HCT116 (cell line): ENCODE data around the gene RGS7. TPM values are rescaled to one million over a fixed set of nuclear protein-coding genes. Genes with fewer than 3 reads are reported as not detected.

Experiments
- ATAC-seq: fragments of 200-7000 bp; cut with Tn5 transposase; 2 replicates; pipeline ENCODE4 v1.9.1; 2020; ENCODE audit warnings: mild to moderate bottlenecking, moderate library complexity
- BruUV-seq: library from RNA; stranded (reverse); fragments of 400-500 nt; replicated peaks from 2 replicates; lab custom pipeline; 2021; lab: Mats Ljungman, UMichigan
- CTCF ChIA-PET: fragments of 300-600 bp; sonication (Branson Sonifier 250); formaldehyde crosslinking; loops from one replicate; lab custom pipeline; 2021; ENCODE audit warnings: antibody characterized with exemption; lab: Charles Lee
- POLR2A ChIA-PET: fragments of 300-600, 350-600 bp; sonication (Branson Sonifier 250); formaldehyde crosslinking; loops from one replicate; lab custom pipeline; 2021; ENCODE audit warnings: antibody characterized with exemption; lab: Charles Lee
- RAD21 ChIA-PET, 2 experiments: fragments of 300-600 bp; sonication (Branson Sonifier 250); formaldehyde crosslinking; loops; one replicate each; lab custom pipeline; 2023; ENCODE audit warnings: low total read pairs in 2 of 2; ENCODE audit not compliant: uncharacterized antibody in 2 of 2, unreplicated experiment in 2 of 2, low non-redundant PET in 1 of 2; lab: Charles Lee
- DNase-seq: peaks from one replicate; pipeline ENCODE4 v3.0.0-alpha.2; 2010; ENCODE audit warnings: low read depth, low spot score
- H2AFZ ChIP-seq: fragments of 200-600 bp; shearing (Covaris generic), sonication (generic); 2 replicates; pipeline ENCODE4 v1.6.1; 2017; ENCODE audit warnings: low read depth, mixed run types, mixed read lengths, antibody characterized with exemption, low read length; ENCODE audit not compliant: poor library complexity, severe bottlenecking
- H3K27ac ChIP-seq: 2 replicates; pipeline ENCODE4 v1.5.1; 2012; ENCODE audit warnings: low read depth, low read length
- H3K27me3 ChIP-seq: fragments of 200-600 bp; sonication (generic); 2 replicates; pipeline ENCODE4 v1.6.1; 2016; ENCODE audit warnings: mixed run types, low read length, mixed read lengths; ENCODE audit not compliant: insufficient read depth
- H3K36me3 ChIP-seq, 2 experiments: fragments of 200-500 bp in 1 of 2; fragments of 200-600 bp in 1 of 2; sonication (Bioruptor generic) in 1 of 2; sonication (generic) in 1 of 2; 2 replicates each; pipeline versions ENCODE4 v1.5.1 to v1.6.1; 2014 to 2016; ENCODE audit warnings: low read length in 2 of 2, inconsistent platforms in 1 of 2, mixed read lengths in 1 of 2, mixed run types in 1 of 2; ENCODE audit not compliant: insufficient read depth in 2 of 2, control insufficient read depth in 1 of 2
- H3K4me1 ChIP-seq, 2 experiments: fragments of 200-600 bp in 1 of 2; sonication (generic) in 1 of 2; 2 replicates each; pipeline versions ENCODE4 v1.5.1 to v1.6.1; 2012 to 2017; ENCODE audit warnings: low read length in 2 of 2, inconsistent platforms in 1 of 2, mild to moderate bottlenecking in 1 of 2, mixed read lengths in 1 of 2, mixed run types in 1 of 2, moderate library complexity in 1 of 2; ENCODE audit not compliant: insufficient read depth in 2 of 2, control insufficient read depth in 1 of 2
- H3K4me2 ChIP-seq: fragments of 200-600 bp; sonication (generic); 2 replicates; pipeline ENCODE4 v1.6.1; 2017; ENCODE audit warnings: mixed run types, low read length, mixed read lengths
- H3K4me3 ChIP-seq, 2 experiments: fragments of 200-600 bp in 1 of 2; sonication (generic) in 1 of 2; replicated peaks in 1 of 2; 2 replicates each; pipeline ENCODE4 v1.5.1; 2011 to 2016; ENCODE audit warnings: low read length in 2 of 2, control low read depth in 1 of 2, low read depth in 1 of 2, mild to moderate bottlenecking in 1 of 2, mixed read lengths in 1 of 2, mixed run types in 1 of 2
- H3K79me2 ChIP-seq: fragments of 200-600 bp; sonication (generic); 2 replicates; pipeline ENCODE4 v1.6.1; 2017; ENCODE audit warnings: mild to moderate bottlenecking, mixed run types, low read length, moderate library complexity, mixed read lengths; ENCODE audit not compliant: insufficient read depth
- H3K9ac ChIP-seq: fragments of 200-600 bp; sonication (generic); 2 replicates; pipeline ENCODE4 v1.6.1; 2016; ENCODE audit warnings: low read length, mixed read lengths
- H3K9me2 ChIP-seq: fragments of 200-600 bp; sonication (generic), shearing (Covaris generic); 2 replicates; pipeline ENCODE4 v1.6.1; 2017; ENCODE audit warnings: mixed run types, mild to moderate bottlenecking, moderate library complexity; ENCODE audit not compliant: insufficient read depth
- H3K9me3 ChIP-seq, 2 experiments: fragments of 200-500 bp in 1 of 2; fragments of 200-600 bp in 1 of 2; sonication (Bioruptor generic) in 1 of 2; sonication (generic) in 1 of 2; 2 replicates each; pipeline ENCODE4 v1.6.1; 2014 to 2017; ENCODE audit warnings: low read length in 2 of 2, mixed read lengths in 2 of 2, inconsistent platforms in 1 of 2, low read depth in 1 of 2, mild to moderate bottlenecking in 1 of 2, mixed run types in 1 of 2, moderate library complexity in 1 of 2; ENCODE audit not compliant: control insufficient read depth in 1 of 2, insufficient read depth in 1 of 2
- H4K20me1 ChIP-seq: fragments of 200-600 bp; sonication (generic), shearing (Covaris generic); 2 replicates; pipeline ENCODE4 v1.6.1; 2017; ENCODE audit warnings: mixed run types, mild to moderate bottlenecking, moderate library complexity; ENCODE audit not compliant: insufficient read depth
- CBX3 ChIP-seq: IDR thresholded peaks from 2 replicates; pipeline ENCODE4 v1.6.1; 2012; ENCODE audit warnings: low read depth
- EZH2 ChIP-seq: fragments of 200-600 bp; sonication (generic); IDR thresholded peaks from 2 replicates; pipeline ENCODE4 v1.6.1; 2017; ENCODE audit warnings: antibody characterized with exemption, mixed run types
- EZH2phosphoT487 ChIP-seq: fragments of 200-600 bp; IDR thresholded peaks from 2 replicates; pipeline ENCODE4 v1.6.1; 2018; ENCODE audit warnings: antibody characterized with exemption, borderline replicate concordance
- FOSL1 ChIP-seq: IDR thresholded peaks from 2 replicates; pipeline ENCODE4 v1.6.1; 2012; ENCODE audit warnings: low read depth
- JUND ChIP-seq: IDR thresholded peaks from 2 replicates; pipeline ENCODE4 v1.6.1; 2012
- POLR2AphosphoS5 ChIP-seq: IDR thresholded peaks from 2 replicates; pipeline ENCODE4 v1.6.1; 2011; ENCODE audit warnings: mild to moderate bottlenecking, low read depth, low read length, moderate library complexity
- RAD21 ChIP-seq: IDR thresholded peaks from 2 replicates; pipeline ENCODE4 v1.6.1; 2012; ENCODE audit warnings: low read depth, mild to moderate bottlenecking
- SP1 ChIP-seq: IDR thresholded peaks from 2 replicates; pipeline ENCODE4 v1.6.1; 2012; ENCODE audit warnings: low read depth
- TCF7L2 ChIP-seq: IDR thresholded peaks from 2 replicates; pipeline ENCODE4 v1.7.0; 2011; ENCODE audit warnings: borderline replicate concordance, inconsistent platforms; ENCODE audit not compliant: insufficient read depth, insufficient read length; ENCODE audit errors: extremely low read depth
- ZFX ChIP-seq: fragments of 450-650 bp; IDR thresholded peaks from 2 replicates; pipeline ENCODE4 v1.6.1; 2017
- ZNF274 ChIP-seq: fragments of 200-500 bp; sonication (Bioruptor generic); IDR thresholded peaks from 2 replicates; pipeline ENCODE4 v1.6.1; 2014; ENCODE audit warnings: mild to moderate bottlenecking, low read depth, low read length, inconsistent platforms
- intact Hi-C: fragments of 100-400 bp; cut with micrococcal nuclease; formaldehyde crosslinking; loops from 2 replicates; pipeline ENCODE4 v1.10.0; 2022
- total RNA-seq: library from RNA; stranded (reverse); gene quantifications from one replicate; pipeline ENCODE4 v1.2.1, GENCODE V29; 2021; ENCODE audit not compliant: unreplicated experiment
- TF ChIP-seq, protein P1 (sequence below): IDR thresholded peaks from 2 replicates; pipeline ENCODE4 v1.6.1; 2012
- TF ChIP-seq, protein P2 (sequence below), 3 experiments: fragments of 200-600 bp in 1 of 3; sonication (generic) in 1 of 3; IDR thresholded peaks in 2 of 3; conservative IDR thresholded peaks in 1 of 3; 2 replicates each; pipeline ENCODE4 v1.5.1; 2012 to 2017; ENCODE audit warnings: low read depth in 2 of 3, low read length in 2 of 3, antibody characterized with exemption in 1 of 3, borderline replicate concordance in 1 of 3, control low read depth in 1 of 3, mild to moderate bottlenecking in 1 of 3, mixed read lengths in 1 of 3, mixed run types in 1 of 3, moderate library complexity in 1 of 3; ENCODE audit not compliant: insufficient read depth in 1 of 3
- TF ChIP-seq, protein P3 (sequence below): IDR thresholded peaks from 2 replicates; pipeline ENCODE4 v1.6.1; 2011; ENCODE audit warnings: mild to moderate bottlenecking, low read length, moderate library complexity; ENCODE audit not compliant: insufficient replicate concordance; ENCODE audit errors: extremely low read depth

Gene RGS7
- total RNA-seq, 1 experiment from 2014 or later, result not detected

DNA sequence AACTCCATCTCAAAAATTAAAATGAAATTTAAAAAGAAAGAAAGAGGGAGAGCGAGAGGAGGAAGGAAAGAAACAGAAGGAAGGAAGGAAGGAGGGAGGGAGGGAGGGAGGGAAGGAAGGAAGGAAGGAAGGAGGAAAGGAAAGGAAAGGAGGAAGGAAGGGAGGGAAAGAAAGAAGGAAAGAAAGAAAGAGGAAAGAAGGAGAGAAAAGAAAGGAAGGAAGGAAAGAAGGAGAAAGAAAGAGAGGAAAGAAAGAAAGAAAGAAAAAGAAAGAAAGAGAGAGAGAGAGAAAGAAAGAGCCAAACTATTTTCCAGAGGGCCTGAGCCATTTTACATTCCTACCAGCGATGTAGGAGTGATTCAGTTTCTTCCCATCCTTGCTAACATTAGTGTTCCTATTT, 364.0 kb downstream of the RGS7 start:
- ChIA-PET CTCF (no interaction called here), POLR2A (no interaction called here)
- H3K9ac ChIP-seq, result no peak overlapping the region

DNA sequence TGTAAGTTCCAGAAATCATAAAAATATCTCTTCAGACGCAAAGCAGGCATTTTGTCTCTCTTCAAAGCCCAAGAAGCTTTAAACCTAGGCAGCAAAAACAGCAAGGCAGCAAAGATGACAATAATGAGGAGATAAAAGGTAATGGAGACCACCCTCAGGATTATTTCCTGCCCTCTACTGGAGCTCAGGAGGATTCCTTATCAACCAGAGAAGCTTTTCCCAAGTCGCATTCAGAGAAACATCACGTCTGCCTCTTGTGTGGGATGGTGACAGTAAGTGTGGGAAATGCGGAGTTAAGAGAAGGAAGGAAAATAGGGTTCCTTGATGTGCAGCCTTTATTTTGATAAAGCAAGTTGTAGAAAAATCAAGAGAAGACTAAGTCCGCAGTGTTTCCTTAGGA, 365.8 kb downstream of the RGS7 start:
- H3K4me2 ChIP-seq, result no peak overlapping the region
- DNase-seq (no peak), ATAC-seq (no peak)
- ChIA-PET POLR2A (no interaction called here), CTCF (no interaction called here), RAD21 (no interaction called here)
- H4K20me1 ChIP-seq, result no peaks in the 10 kb centered on the region
- no peaks in the 10 kb centered on the region for H3K36me3 ChIP-seq
- BruUV-seq, result no TSS peak
- H3K9ac ChIP-seq, result no peak overlapping the region
- intact Hi-C loops, result no loop called here
- H2AFZ ChIP-seq, result no peak overlapping the region
- no peak overlapping the region for H3K4me3 ChIP-seq
- no peaks in the 10 kb centered on the region for H3K4me1 ChIP-seq
- peaks cover 0 to 3% of the 10 kb centered on the region in 2 experiments; a peak in 1 of 4 replicates for H3K9me3 ChIP-seq
- H3K27me3 ChIP-seq, result no peaks in the 10 kb centered on the region
- H3K79me2 ChIP-seq, result no peaks in the 10 kb centered on the region
- H3K9me2 ChIP-seq, result no peaks in the 10 kb centered on the region
- TF ChIP-seq, protein P1, sequence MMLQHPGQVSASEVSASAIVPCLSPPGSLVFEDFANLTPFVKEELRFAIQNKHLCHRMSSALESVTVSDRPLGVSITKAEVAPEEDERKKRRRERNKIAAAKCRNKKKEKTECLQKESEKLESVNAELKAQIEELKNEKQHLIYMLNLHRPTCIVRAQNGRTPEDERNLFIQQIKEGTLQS, result no peak
- no peak for TF ChIP-seq POLR2AphosphoS5
- TF ChIP-seq EZH2phosphoT487, result no peak
- no peak for TF ChIP-seq RAD21
- no peak for TF ChIP-seq EZH2
- TF ChIP-seq FOSL1, result no peak
- no peak for TF ChIP-seq JUND
- TF ChIP-seq, protein P2, sequence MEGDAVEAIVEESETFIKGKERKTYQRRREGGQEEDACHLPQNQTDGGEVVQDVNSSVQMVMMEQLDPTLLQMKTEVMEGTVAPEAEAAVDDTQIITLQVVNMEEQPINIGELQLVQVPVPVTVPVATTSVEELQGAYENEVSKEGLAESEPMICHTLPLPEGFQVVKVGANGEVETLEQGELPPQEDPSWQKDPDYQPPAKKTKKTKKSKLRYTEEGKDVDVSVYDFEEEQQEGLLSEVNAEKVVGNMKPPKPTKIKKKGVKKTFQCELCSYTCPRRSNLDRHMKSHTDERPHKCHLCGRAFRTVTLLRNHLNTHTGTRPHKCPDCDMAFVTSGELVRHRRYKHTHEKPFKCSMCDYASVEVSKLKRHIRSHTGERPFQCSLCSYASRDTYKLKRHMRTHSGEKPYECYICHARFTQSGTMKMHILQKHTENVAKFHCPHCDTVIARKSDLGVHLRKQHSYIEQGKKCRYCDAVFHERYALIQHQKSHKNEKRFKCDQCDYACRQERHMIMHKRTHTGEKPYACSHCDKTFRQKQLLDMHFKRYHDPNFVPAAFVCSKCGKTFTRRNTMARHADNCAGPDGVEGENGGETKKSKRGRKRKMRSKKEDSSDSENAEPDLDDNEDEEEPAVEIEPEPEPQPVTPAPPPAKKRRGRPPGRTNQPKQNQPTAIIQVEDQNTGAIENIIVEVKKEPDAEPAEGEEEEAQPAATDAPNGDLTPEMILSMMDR (IDR thresholded peaks at IDR 0.05 in 2 of 3, conservative IDR thresholded peaks at IDR 0.05 in 1 of 3; ENCODE audit: borderline replicate concordance in 1 of 3, insufficient read depth in 1 of 3, low read depth in 2 of 3, low read length in 2 of 3), result no peak
- no peak for TF ChIP-seq ZNF274
- TF ChIP-seq, protein P3, sequence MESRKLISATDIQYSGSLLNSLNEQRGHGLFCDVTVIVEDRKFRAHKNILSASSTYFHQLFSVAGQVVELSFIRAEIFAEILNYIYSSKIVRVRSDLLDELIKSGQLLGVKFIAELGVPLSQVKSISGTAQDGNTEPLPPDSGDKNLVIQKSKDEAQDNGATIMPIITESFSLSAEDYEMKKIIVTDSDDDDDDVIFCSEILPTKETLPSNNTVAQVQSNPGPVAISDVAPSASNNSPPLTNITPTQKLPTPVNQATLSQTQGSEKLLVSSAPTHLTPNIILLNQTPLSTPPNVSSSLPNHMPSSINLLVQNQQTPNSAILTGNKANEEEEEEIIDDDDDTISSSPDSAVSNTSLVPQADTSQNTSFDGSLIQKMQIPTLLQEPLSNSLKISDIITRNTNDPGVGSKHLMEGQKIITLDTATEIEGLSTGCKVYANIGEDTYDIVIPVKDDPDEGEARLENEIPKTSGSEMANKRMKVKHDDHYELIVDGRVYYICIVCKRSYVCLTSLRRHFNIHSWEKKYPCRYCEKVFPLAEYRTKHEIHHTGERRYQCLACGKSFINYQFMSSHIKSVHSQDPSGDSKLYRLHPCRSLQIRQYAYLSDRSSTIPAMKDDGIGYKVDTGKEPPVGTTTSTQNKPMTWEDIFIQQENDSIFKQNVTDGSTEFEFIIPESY, result no peak
- H3K27ac ChIP-seq, result no peak overlapping the region

More for the DNA sequence above, 364.0 kb downstream of the RGS7 start:
- Histone ChIP-seq H3K9me3 (peaks cover 0 to 3% of the 10 kb centered on the region in 2 experiments; a peak in 1 of 4 replicates), H3K4me3 (no peak overlapping the region), H3K4me2 (no peak overlapping the region), H2AFZ (no peak overlapping the region), H3K4me1 (no peaks in the 10 kb centered on the region), H3K36me3 (no peaks in the 10 kb centered on the region), H3K9me2 (no peaks in the 10 kb centered on the region), H4K20me1 (no peaks in the 10 kb centered on the region), H3K27me3 (no peaks in the 10 kb centered on the region), H3K27ac (no peak overlapping the region), H3K79me2 (no peaks in the 10 kb centered on the region)
- intact Hi-C loops, result no loop called here
- no TSS peak for BruUV-seq
- RAD21 ChIA-PET, result no interaction called here
- DNase-seq (no peak), ATAC-seq (no peak)
- TF ChIP-seq TCF7L2 (no peak), SP1 (no peak), JUND (no peak), ZFX (no peak), ZNF274 (no peak), CBX3 (no peak), RAD21 (no peak), FOSL1 (no peak)
- TF ChIP-seq, protein P1, result no peak
